CD4-positive, alpha-beta T cell treated with Interferon alpha-2 for 1 hour (primary cell): Measurements from ENCODE around the gene CHST15.
A peak's percentile ranks its signal among the peaks of the same experiment; 100 is the strongest.

ENCODE experiments used
- DNase-seq, 2 donors: peaks; one replicate each; pipeline ENCODE4 v3.0.0-alpha.2; 2020 to 2022

CHST15 gene

GRCh38 chr10:124079864-124080263 lies 13.5 kb downstream of the CHST15 start:
- DNase-seq, result no peak

DNA sequence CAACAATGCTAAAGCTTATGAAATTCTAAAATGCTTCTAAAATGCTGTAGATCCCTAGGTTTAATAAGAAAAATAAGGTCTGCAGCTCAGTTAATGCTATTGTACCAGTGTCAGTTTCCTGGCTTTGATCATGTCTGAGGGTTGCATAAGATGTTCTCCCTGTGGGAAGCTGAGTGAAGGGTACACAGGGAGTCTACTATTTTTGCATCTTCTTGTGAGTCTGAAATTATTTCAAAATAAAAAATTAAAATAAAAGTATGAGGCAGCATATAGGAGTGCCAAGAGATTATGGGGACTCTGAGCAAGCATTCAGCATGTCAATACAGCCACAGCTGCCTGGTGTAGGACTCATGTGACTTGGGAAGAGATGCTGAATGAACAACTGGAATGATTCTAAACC lies 14.7 kb downstream of the CHST15 start:
- no peak for DNase-seq

GRCh38 chr10:124078028-124078427 lies 15.4 kb downstream of the CHST15 start:
- no peak for DNase-seq

DNA sequence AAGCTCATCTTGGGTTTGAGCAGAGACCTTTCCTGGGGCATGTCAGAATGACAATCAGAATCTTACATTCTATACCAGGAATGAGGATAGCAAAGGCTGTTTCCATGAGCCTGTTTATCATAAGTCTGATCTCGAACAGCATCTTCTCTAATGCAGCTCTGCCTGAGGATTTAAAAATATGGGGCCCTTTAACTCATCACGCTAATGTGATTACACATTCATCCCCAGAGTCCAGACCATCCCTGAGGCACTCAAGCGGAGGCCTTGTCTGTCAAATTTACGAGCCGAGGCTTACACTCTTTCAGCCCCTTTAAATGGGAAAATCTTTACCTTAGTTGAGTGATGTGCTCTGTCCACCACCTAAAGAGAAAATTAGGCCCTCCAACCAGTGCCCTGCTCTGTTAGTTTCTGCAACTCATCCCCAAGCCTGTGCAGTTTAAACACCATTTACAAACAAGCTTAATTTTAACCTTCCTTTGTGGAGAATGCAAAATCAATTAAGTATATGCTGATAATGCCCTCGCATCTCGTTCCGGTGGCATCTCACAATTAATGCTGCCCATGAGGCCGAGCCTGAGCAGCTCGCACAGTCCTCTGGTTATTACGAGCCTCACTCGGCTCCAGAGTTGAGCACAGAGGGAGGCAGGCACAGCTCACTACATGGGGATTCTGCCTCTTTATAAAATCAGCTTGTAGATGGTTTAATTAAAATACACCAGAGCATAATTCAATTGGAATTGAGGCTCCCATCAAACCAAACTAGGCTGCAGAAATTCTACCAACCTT lies 16.0 kb downstream of the CHST15 start:
- DNase-seq, result no peak

- DNase-seq, result no peak
Measured at GRCh38 chr10:124076148-124076733, 17.2 kb downstream of the CHST15 start.

DNA sequence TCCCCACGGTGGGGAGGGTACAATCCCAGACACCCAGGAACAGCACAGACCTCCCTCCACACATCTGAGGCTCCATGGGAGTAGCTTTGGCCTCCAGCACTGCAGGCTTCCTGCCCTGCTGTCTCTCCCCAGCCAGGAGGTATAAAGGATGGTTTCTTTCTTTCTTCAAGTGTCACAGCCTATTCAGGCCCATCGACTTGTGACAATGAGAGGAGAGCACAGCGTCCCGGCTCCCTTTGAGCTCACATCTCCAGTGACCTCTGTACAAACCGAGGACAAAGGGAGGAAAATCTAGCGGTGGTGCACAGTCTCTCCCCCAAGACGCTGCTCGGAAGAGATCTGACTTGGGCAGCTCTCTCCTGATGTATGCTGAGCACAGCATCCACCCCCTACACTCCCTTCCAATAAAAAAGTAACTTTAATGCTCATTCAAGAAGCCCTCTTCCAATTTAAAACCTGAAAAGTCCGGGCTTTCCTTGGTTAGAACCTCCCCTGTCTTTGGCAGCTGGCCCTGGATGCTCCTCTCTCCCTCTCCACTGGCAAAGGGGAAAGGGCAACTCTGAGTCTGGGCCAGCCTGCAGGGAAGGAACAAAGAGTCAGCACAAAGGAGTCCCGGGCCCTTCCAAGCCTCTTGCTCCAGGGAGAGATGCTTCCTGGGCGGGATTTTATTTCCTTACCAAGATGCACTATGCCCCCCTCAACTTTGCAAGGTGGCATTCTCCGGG lies 18.0 kb downstream of the CHST15 start:
- DNase-seq, result no peak

DNA sequence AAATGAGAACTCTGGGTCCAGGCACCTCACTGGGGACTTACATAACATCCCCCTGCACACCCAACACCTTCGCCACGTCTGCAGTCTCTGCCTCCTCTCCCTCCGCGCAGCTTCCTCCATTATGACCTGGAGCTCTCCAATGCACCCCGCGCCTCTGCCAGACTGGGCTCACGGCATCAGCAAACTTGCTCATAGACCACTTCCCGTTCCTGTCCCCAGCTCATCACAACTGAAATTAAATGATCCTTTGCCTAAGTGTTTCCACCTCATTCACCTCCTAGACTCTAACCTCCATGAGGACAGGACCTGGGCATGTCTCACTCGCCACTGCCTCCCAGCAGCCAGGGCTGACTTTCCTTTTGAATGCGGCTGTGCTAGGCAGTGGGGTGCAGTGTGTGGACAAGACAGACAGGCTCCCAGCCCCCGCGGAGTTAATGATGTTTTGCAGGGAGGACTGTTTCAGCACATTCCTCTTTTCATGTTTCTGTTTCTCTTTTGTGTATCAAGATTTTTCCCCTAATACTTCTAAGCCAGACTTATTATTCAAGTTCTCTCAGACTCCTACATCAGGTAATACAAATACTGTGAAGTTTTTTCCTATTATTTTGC lies 18.8 kb downstream of the CHST15 start:
- peak; percentile 11 to 42 for DNase-seq

GRCh38 chr10:124073978-124074377 lies 19.4 kb downstream of the CHST15 start:
- DNase-seq, result no peak

- DNase-seq, result no peak
Measured at GRCh38 chr10:124072541-124072940, 20.9 kb downstream of the CHST15 start.

- no peak for DNase-seq
Measured at GRCh38 chr10:124072106-124072505, 21.3 kb downstream of the CHST15 start.

DNA sequence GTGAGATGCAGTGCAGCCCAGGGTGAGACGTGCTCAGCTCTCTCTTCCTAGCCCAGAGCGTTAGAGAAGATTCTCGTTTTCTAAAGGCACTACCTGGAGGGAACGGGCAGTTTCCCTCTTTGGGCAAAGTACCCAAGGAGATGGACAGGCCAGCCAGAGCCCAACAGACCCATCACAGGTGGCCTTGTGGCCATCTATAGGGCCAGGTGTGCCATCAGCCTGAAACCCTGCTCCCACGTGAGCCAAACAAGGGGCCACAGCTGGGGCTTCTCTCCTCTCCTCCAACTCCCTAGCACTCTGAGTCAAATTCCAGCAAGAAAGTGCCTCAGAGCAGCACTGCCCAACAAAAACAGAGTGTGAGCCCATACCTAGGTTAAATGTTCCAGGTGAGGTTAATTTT lies 22.3 kb downstream of the CHST15 start:
- DNase-seq, result no peak

- no peak for DNase-seq
Measured at GRCh38 chr10:124070666-124071065, 22.7 kb downstream of the CHST15 start.

GRCh38 chr10:124069341-124070264 lies 23.8 kb downstream of the CHST15 start:
- DNase-seq, result no peak

- no peak for DNase-seq
Measured at GRCh38 chr10:124068929-124069328, 24.5 kb downstream of the CHST15 start.

GRCh38 chr10:124067825-124068400 lies 25.5 kb downstream of the CHST15 start:
- no peak for DNase-seq

DNA sequence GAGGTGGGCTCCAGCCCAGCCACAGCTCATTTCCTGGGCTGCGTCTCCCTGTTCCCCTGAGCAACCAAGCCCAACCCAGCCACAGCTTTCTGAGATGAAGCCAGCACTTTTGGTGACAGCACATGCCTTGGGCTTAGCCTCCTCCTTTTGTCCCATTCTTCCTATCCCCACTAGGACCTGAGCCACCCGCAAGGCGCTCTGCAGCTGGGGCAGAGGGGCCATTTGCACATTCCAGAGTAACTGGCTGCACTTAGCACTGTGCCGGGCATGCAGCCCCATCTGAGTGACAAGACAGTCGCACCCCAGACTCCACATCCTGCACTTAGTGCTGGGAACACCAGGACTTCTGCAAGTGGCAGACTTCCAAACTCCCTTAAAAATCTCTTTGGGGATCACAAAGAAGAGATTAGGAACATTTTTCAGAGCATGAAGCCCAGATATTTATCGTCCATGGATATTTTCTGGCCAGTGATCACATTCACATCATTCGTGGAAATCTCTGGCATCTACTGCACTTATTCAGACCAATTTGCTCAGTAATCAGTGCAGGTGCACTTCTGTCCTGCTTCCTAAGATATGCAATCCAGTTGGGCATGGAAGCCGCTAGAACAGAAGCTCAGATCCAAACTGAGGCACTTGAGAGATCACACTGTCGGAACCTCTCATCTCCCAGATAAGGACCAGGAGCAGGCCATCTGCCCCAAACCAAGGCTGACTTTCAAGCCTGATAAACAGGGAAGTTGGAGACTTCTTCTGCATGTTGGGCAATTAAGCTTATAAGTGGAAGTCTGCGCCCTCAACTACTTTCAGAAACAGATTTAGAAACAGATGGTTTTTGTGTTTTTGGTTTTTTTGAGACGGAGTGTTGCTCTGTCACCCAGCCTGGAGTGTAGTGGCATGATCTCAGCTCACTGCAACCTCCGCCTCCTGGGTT lies 26.4 kb downstream of the CHST15 start:
- no peak for DNase-seq

DNA sequence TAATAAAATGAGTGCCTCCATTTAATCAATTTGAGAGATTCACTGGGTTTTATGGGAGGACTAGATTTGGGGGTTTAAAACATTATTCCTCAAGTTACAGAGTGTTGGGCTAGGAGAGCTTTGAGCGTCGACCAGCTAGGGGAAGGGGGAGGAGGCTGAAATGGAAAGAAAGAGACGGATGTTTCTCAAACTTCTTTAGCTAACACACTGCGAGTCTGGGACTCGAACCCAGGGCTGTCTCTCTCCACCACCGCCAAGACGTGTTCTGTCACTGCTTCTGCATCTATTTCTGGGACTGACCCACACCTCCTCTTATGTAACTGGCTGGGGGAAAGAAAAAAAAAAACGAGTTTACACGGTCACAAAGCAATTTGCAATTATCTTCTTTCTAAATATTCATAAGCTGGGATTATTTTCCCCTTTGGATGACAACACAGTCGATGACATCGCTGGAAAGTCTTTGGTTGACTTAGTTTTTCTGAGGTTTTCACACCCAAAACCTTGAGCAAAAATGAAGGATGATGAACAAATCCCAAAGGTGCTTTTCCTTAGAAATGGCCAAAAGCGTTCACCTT lies 27.2 kb downstream of the CHST15 start:
- DNase-seq, result no peak

GRCh38 chr10:124065382-124066125 lies 27.8 kb downstream of the CHST15 start:
- no peak for DNase-seq

- peak; percentile 24 to 39 for DNase-seq
Measured at GRCh38 chr10:124064676-124065075, 28.7 kb downstream of the CHST15 start.
